ENCODE measurements around the gene TADA2A. TPM values are rescaled to one million over a fixed set of nuclear protein-coding genes. Genes with fewer than 3 reads are reported as not detected.
A peak's percentile ranks its signal among the peaks of the same experiment; 100 is the strongest.

The TADA2A gene
- total RNA-seq, 4 donors from 2014 or later = 17.6 to 74.1 (median 23.5) TPM

DNA sequence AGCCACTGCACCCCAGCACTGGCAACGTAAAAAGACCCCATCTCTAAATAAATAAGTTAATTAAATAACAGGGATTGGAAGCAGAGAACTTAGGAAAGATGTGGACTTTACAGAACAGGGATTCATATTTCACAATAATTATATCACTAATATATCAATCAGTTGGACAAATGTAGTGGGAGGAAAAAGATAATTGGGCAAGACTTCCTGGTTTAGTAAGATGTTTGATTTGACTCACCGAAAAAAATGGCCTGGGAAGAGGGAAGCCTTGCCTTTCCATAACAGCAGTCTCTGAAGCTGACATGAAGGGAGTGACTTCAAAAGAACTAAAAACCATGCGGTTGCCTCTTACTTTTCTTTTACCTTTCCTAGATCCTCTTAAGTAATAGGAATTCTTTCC is 46.1 kb upstream of the TADA2A start:
- Histone ChIP-seq H3K4me1 (peaks cover 0 to 32% (median 12%) of the 10 kb centered on the region in 4 donors), H3K27ac (no peak overlapping the region), H3K27me3 (no peaks in the 10 kb centered on the region), H3K4me3 (no peak overlapping the region), H3K9me3 (no peaks in the 10 kb centered on the region), H3K36me3 (no peaks in the 10 kb centered on the region)
- 84 to 85% methylated on average over 3 of the region's 3 CpGs for WGBS, 2 donors
- TF ChIP-seq, protein P1, sequence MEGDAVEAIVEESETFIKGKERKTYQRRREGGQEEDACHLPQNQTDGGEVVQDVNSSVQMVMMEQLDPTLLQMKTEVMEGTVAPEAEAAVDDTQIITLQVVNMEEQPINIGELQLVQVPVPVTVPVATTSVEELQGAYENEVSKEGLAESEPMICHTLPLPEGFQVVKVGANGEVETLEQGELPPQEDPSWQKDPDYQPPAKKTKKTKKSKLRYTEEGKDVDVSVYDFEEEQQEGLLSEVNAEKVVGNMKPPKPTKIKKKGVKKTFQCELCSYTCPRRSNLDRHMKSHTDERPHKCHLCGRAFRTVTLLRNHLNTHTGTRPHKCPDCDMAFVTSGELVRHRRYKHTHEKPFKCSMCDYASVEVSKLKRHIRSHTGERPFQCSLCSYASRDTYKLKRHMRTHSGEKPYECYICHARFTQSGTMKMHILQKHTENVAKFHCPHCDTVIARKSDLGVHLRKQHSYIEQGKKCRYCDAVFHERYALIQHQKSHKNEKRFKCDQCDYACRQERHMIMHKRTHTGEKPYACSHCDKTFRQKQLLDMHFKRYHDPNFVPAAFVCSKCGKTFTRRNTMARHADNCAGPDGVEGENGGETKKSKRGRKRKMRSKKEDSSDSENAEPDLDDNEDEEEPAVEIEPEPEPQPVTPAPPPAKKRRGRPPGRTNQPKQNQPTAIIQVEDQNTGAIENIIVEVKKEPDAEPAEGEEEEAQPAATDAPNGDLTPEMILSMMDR (IDR thresholded peaks at IDR 0.05) = no peak
- TF ChIP-seq POLR2A (IDR thresholded peaks at IDR 0.05) (no peak), EP300 (IDR thresholded peaks at IDR 0.05) (no peak)
- DNase-seq (ENCODE audit: low spot score in 2 of 2) = no peak

DNA sequence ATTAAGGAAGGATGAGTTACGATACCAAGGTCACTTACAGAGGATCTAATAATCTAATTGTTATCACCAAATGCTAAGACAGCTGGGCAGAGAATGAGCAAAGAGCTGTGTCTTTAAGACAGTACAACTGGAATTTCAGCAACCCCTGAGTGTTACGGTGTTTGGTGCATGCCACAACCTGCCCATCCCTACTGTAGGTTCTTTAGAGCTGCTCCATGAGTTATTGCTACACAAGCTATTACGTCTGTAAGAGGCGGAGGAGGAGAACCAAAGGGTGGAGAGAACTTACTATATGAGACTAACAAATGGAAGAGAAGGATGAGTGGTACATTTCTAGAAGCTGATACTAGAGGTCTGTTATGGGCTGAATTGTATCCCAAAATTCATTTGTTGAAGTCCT is 45.1 kb upstream of the TADA2A start:
- TF ChIP-seq POLR2A (IDR thresholded peaks at IDR 0.05) (no peak), EP300 (IDR thresholded peaks at IDR 0.05) (no peak)
- TF ChIP-seq, protein P1 (IDR thresholded peaks at IDR 0.05) = no peak
- Histone ChIP-seq H3K4me3 (no peak overlapping the region), H3K27me3 (no peaks in the 10 kb centered on the region), H3K36me3 (peaks cover 0 to 2% (median 0%) of the 10 kb centered on the region in 3 donors), H3K9me3 (no peaks in the 10 kb centered on the region), H3K4me1 (peaks cover 0 to 32% (median 12%) of the 10 kb centered on the region in 4 donors), H3K27ac (no peak overlapping the region)
- no peak for DNase-seq (ENCODE audit: low spot score in 2 of 2)
- WGBS, 2 donors = 91 to 93% methylated on average over 4 of the region's 4 CpGs

DNA sequence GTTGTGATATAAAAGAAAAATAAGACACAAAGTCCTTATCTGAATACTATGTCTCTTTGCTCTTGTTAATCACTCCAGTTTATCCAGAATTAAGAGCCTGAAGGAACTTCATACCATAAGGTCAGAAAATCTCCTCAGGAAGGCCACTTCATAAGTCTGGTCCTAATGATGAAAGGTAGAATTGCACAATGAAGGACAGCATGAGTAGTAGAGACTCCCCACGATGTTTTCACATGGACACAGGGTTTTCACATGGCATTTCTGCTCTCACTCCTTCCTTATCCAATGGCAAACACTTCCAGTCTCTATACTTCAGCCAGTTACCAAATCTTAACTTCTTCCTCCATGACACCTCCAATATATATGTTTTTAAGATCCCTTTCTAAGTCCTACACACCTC is 41.1 kb upstream of the TADA2A start:
- TF ChIP-seq EP300 (IDR thresholded peaks at IDR 0.05) = no peak
- TF ChIP-seq, protein P1 (IDR thresholded peaks at IDR 0.05) = no peak
- no peak for TF ChIP-seq POLR2A (IDR thresholded peaks at IDR 0.05)
- Histone ChIP-seq H3K4me1 (peaks cover 0 to 4% (median 0%) of the 10 kb centered on the region in 4 donors), H3K36me3 (peaks cover 0 to 17% (median 0%) of the 10 kb centered on the region in 3 donors), H3K27me3 (no peaks in the 10 kb centered on the region), H3K9me3 (no peaks in the 10 kb centered on the region), H3K27ac (no peak overlapping the region), H3K4me3 (no peak overlapping the region)
- 80 to 84% methylated on average over 1 of the region's 1 CpG for WGBS, 2 donors
- DNase-seq (ENCODE audit: low spot score in 2 of 2) = no peak

DNA sequence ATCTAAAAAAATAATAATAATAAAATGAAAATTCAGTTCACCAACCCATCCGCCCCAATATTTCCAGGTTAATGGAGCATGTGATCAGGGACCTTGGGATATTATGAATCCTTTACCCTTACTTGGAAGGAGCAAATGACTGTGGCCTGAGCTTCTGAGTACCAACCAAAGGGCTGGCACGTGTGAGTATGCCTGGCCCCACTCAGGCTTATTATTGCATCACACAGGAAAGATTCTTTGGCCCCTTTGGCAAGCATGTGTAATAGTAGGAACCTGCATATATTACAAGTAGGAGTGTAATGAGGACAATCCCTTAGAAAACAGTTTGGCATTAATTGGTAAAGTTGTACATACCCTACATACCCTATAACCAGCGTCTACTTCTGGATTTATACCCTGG is 38.1 kb upstream of the TADA2A start:
- Histone ChIP-seq H3K9me3 (no peaks in the 10 kb centered on the region), H3K4me3 (no peak overlapping the region), H3K27ac (no peak overlapping the region), H3K4me1 (no peaks in the 10 kb centered on the region), H3K36me3 (peaks cover 0 to 17% (median 0%) of the 10 kb centered on the region in 3 donors), H3K27me3 (no peaks in the 10 kb centered on the region)
- DNase-seq (ENCODE audit: low spot score in 2 of 2) = no peak
- 81 to 90% methylated on average over 3 of the region's 3 CpGs for WGBS, 2 donors
- no peak for TF ChIP-seq POLR2A (IDR thresholded peaks at IDR 0.05)
- TF ChIP-seq EP300 (IDR thresholded peaks at IDR 0.05) = no peak

DNA sequence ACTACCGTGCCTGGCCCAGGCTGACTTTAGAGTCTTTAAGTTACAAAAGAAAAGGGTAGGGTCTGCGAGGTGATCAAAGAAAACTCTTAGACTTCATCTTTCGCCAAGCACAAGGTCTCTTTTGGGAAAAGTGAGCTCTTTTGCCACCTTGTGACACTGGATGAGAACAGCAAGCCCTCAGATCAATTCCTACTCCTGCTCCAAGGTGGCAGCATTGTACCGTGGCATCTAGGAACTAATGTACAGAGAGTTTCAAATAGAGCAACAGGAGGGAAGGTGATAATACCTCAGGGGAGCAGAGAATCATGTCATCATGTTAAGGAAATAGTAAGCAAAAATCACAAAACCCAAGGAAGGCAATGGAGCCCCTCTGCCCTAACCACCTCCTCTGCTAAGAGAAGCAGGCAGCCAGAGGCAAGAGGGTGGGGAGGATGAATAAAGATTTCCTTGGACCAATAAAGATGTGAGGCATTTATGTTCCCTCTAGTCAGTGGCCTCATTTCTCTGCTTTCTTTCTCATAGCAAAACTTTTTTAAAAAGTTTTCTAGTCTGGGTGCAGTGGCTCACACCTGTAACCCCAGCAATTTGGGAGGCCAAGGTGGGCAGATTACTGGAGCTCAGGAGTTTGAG is 33.0 kb upstream of the TADA2A start:
- Histone ChIP-seq H3K4me1 (no peaks in the 10 kb centered on the region), H3K36me3 (peaks cover 0 to under 1% (median 0%) of the 10 kb centered on the region in 3 donors), H3K9me3 (no peaks in the 10 kb centered on the region), H3K4me3 (no peak overlapping the region), H3K27me3 (no peaks in the 10 kb centered on the region), H3K27ac (no peak overlapping the region)
- TF ChIP-seq POLR2A (IDR thresholded peaks at IDR 0.05) = no peak
- TF ChIP-seq, protein P1 (IDR thresholded peaks at IDR 0.05) = peak; percentile 80 to 94 (median 89)
- DNase-seq (ENCODE audit: low spot score in 2 of 2) = peak; percentile 34 to 72
- WGBS, 2 donors = 6 to 13% methylated on average over 4 of the region's 4 CpGs
